GM12892 (cell line): ENCODE data around the gene ZNF275.

ENCODE experiments used
- POLR2A ChIP-seq: IDR thresholded peaks from 2 replicates; pipeline ENCODE4 v1.6.1; 2011; ENCODE audit warnings: low read depth, low read length, control low read depth
- POLR2AphosphoS5 ChIP-seq: IDR thresholded peaks from 2 replicates; pipeline ENCODE4 v1.6.1; 2011; ENCODE audit warnings: low read depth, low read length, control low read depth
- TAF1 ChIP-seq: IDR thresholded peaks from 2 replicates; pipeline ENCODE4 v1.6.1; 2011; ENCODE audit warnings: low read depth, mild to moderate bottlenecking, control low read depth, low read length, borderline replicate concordance

DNA sequence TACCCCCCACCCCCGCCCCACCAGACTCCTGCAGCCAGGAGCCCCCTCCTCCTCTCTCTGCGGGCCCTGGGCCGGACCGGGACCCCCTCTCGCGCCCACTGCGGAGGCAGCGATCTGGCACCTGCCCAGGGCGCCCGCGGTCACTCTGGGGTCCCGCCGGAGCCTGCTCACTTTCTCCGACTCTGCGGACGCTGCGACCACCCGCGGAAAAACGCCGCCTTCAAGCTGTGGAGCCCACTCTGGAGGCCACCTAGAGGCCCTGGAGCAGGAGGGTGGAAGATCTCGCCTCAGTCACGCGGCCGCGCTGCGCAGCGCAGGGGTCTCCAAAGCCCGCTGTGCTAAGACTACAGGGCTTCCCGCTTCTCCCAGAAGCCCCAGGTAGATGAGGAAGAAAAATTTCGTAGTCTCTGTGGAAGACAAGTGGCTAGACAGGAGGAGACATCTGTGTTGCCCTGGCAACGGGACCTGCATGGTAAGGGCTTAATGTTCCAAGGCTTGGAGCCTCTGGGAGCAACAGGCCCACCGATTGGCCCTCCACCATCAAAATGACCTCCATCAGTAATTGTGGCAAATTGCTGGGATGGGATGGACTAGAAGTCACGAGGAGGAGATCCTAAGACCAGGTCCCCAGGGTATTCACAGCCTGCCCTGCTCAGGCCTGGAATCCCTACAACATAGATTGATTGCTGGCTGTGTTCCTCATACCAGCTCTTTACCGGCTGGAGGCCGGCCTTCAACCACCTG is 12.4 kb upstream of the ZNF275 start, which contains the start of gene PNMA6F:
- TF ChIP-seq POLR2AphosphoS5, result no peak
- no peak for TF ChIP-seq POLR2A
- no peak for TF ChIP-seq TAF1
